ELR (cell line): ENCODE data around the gene SLC25A22.

Experiments used
- DNase-seq: peaks from one replicate; pipeline ENCODE4 v3.0.0-alpha.2; 2015; ENCODE audit warnings: low read depth

The SLC25A22 gene

GRCh38 chr11:833849-834311 is 35.8 kb upstream of the SLC25A22 start:
- no peak for DNase-seq

- peak; percentile 69 for DNase-seq
Observed at GRCh38 chr11:833114-833791, 35.2 kb upstream of the SLC25A22 start.

DNA sequence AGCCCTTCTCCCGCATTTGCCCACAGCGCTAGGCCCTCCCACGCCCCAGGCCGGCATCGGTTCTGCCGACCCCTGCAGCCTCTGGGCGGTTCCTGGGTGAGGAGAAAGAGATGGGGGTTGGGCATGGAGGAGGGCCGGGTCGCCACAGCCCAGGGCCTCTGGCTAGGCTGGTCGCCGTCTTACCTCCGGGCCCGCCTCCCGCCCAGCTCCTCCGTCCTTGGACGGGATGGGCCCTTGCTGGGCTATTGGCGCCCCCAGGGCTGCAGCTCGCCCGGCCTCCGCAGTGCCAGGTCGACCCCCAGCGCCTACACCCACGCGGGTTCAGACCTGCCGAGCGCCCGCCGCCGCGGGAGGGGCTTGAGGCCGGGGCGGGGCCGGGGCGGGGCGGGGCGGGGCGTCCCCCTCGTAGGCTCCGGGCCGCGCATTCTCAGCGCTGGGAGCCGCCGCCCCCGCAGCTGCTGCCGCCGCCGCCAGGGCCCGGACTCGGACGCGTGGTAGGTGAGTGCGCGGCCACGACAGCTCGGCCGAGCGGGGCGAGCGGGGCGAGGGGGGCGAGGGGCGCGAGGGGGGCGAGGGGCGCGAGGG is 34.5 kb upstream of the SLC25A22 start, which contains the start of gene CD151:
CD151 (plus strand) TSS at position 424 of the 585 bp plus-strand sequence. CDS start 3,118 bp downstream, outside the sequence.
- DNase-seq: peak; percentile 75

GRCh38 chr11:831961-832528 is 34.0 kb upstream of the SLC25A22 start:
- DNase-seq: no peak

GRCh38 chr11:831118-831864 is 33.2 kb upstream of the SLC25A22 start:
- DNase-seq: peak; percentile 73

DNA sequence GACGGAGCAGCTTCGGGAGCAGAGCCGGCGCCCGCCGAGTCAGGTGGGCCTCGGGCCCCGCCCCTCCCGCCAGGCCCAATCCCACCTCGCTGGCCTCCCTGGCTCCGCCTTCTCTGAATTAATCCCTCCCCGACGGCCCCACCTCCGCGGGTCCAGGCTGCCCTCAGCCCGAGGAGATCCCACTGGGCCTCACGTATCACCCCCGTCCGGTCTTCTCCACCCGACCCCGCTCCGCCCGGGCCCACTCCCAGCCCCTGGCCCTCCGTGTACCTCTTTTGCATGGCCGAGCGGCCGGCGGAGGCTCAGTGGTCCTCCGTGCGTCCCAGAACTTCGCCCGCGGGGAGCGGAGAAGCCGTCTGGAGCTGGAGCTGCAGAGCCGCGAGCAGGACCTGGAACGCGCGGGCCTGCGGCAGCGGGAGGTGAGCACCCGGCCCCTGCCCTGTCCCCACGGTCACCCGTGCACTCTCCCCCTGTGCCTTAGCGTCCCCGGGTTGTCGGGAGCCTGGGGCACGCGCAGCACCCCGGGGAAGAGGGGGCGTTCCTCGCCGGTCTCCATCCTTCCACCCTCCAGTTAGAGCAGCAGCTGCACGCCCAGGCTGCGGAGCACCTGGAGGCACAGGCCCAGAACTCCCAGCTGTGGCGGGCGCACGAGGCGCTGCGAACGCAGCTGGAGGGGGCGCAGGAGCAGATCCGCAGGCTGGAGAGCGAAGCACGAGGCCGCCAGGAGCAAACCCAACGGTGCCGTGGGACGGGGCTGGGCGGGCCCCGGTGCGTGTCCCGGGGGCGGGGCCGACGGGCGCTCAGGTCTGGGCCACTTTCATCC is 32.4 kb upstream of the SLC25A22 start:
- peak; percentile 83 for DNase-seq

DNA sequence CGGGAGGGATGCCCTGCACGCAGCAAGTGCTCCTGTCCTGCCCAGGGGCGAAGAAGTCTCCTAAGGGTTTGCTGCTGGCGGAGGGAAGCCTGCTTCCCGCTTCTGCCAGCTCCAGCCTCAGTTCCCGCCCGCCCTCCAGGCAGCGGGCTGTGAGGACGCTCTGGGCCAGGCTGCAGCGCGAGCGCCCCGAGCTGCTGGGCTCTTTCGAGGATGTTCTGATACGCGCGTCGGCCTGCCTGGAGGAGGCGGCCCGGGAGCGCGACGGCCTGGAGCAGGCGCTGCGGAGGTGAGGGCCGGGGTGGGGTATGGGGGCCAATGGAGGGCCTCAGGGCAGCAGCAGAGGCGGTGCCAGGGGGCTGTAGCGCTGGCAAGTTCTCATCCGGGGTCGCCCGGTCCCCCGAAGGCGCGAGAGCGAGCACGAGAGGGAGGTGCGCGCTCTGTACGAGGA is 31.8 kb upstream of the SLC25A22 start:
- no peak for DNase-seq

DNA sequence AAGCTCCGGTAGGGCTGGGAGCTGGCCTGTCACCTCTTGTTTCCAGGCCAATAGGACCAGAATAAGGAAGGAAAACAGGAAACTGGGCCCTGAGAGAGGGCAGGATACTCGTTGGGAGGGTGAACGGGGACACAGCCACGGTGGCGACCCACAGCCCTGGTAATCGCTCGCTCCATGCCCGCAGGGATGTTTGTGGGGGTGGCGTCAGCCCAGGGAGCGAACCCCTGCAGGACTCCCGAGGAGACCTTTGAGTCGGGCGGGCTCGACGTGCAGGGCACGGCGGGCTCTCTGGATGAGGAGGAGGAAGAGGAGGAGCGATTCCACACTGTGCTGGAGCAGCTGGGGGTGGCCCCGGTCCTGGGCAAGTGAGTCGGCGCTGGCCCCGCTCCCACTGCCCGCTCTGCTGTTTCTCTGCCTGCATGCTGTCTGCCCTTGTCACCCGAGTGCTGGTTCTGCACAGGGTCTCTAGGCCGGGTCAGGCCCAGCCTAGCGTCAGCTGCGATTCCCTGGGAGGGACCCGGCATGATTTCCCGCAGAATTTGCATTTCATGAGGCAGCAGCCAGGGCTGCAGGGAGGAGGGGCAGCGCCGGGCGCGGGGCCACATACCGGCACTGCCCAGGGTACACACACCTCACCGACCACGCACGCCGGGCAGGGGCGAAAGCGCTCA is 31.2 kb upstream of the SLC25A22 start:
- DNase-seq: no peak

DNA sequence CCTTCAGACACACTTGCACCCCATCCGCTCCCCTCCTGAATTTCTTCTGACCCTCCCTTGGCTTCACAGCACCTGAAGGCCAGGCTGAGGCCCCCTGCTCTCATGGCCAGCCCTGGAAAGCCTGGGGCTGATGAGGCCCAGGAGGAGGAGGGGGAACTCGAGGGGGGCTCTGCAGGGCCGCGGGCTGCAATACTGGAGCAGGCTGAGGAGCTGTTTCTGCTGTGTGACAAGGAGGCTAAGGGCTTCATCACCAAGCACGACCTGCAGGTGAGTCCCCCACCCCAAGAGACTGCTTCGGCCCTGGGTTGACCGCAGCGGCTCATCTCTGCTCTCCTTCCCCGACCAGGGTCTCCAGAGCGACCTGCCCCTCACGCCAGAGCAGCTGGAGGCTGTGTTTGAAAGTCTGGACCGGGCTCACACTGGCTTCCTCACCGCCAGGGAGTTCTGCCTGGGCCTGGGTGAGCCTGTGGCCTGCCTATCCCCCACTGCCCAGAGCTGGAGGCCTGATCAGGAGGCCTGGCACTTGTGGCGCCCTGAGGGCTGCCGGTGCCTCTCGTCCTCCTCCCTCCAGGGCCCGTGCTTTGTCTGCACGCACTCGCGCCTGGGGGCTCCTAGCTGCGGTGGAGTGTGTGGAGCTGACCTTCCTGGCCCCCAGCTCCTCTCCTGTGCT is 30.6 kb upstream of the SLC25A22 start:
- no peak for DNase-seq

- DNase-seq: no peak
Observed at GRCh38 chr11:827897-828192, 29.8 kb upstream of the SLC25A22 start, which contains the start of gene CRACR2B. Gene CRACR2B (plus strand): TSS chr11:827919. CDS start chr11:828608, 689 bp downstream.

DNA sequence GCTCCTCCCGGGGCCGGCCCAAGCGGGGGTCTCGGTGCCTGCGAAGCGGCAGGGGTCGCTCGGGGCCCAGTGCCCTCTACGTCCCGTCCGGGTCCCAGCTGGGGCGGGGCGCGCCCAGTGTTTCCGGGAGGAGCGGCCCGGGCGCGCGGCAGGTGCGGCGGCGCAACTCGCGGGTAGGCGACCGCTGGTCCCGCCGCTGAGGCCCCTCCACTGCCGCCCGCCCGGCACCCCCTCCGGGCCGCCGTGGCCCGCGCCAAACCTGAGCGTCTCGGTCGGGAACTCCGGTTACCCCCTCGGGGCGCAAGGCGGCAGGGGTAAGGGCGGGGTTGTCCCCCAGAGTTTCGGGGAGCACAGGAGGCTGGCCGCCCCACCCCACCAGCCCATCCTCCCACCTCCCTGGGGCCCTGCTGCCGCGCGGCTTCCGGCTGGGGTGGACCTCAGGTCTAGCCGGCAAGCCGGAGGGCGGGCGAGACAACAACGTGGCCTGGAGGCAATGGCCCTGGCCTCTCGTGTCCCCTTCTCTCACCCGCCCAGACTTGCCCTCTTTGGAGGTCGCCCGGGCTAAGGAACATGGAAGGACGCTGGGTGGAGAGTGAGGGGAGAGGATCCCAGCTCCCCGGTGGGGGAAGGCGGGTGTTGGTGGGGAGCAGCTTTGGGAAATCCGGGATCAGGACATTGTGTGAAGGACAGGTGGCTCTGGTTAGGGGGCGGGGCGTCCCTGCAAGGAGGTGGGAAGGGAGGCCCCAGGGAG is 29.2 kb upstream of the SLC25A22 start:
- DNase-seq: no peak

DNA sequence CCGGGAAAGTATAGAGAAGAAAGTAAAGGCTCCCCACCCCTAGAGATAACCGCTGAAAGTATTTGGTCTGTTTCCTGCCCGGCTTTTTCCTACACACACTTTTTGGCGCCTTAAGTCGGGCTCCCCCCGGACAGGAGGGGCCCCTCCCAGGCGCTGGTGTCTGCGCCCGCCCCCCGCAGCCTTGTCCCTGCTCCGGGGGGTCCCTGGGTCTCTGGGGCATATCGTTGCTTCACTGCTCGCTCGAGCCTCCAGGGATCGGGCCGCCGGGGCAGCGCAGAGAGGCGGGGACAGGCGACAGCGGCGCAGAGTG is 28.7 kb upstream of the SLC25A22 start:
- no peak for DNase-seq

GRCh38 chr11:826227-826621 is 28.1 kb upstream of the SLC25A22 start:
- DNase-seq: no peak

- no peak for DNase-seq
Observed at GRCh38 chr11:825366-826226, 27.5 kb upstream of the SLC25A22 start.

DNA sequence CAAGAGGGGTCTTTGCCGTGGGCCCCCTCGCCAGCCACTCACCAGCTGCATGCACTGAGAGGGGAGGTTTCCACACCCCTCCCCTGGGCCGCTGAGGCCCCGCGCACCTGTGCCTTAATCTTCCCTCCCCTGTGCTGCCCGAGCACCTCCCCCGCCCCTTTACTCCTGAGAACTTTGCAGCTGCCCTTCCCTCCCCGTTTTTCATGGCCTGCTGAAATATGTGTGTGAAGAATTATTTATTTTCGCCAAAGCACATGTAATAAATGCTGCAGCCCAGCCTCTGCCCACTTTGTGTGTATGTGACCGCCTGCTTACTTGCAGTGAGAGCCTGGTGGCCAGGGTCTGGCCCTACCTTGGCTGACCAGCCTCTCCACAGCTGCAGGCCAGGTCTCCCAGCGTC is 26.9 kb upstream of the SLC25A22 start:
- no peak for DNase-seq

- DNase-seq: no peak
Observed at GRCh38 chr11:824292-824880, 26.3 kb upstream of the SLC25A22 start.

- no peak for DNase-seq
Observed at GRCh38 chr11:823441-824291, 25.6 kb upstream of the SLC25A22 start.
